K562 (cell line): ENCODE measurements around the gene ZNF709. TPM values are rescaled to one million over a fixed set of nuclear protein-coding genes. Genes with fewer than 3 reads are reported as not detected.

Source experiments
- polyA plus RNA-seq, 8 experiments: library from polyadenylated mRNA; depleted of rRNA in 4 of 8; stranded (reverse) in 5 of 8; unstranded in 3 of 8; fragments of >200 nt; fragmentation: Nextera tagmentation in 2 of 8; fragmentation: Illumina TruSeq in 1 of 8; extraction: Ambion mirVana in 2 of 8; extraction: Trizol in 1 of 8; gene quantifications; 2 replicates each; pipeline versions ENCODE4 v1.2.1 to v1.2.3, GENCODE V29; 2011 to 2014; ENCODE audit warnings: inconsistent platforms in 1 of 8, missing spikeins in 1 of 8
- small RNA-seq: library from RNA; depleted of rRNA; stranded (forward); fragments of <200 nt; gene quantifications from one replicate; pipeline ENCODE3, GENCODE V24; 2014
- total RNA-seq, 7 experiments: library from RNA; depleted of rRNA in 6 of 7; stranded (reverse); fragments of >200 nt in 6 of 7; fragmentation: Illumina TruSeq in 2 of 7; extraction: Trizol in 2 of 7; gene quantifications; 2 replicates each; pipeline versions ENCODE4 v1.2.1 to v1.2.3, GENCODE V29; 2011 to 2021; ENCODE audit warnings: low replicate concordance in 1 of 7

The ZNF709 gene
- total and polyA plus RNA-seq, 9 of the 15 experiments (the other 6 are each of a cell fraction or from before 2014, with no cell fraction given), result 0.07 to 0.69 (median 0.18) TPM

Small RNA genes lying within 50 kb of the gene (small RNA-seq; reads per million reads assigned to genes)
- not detected for gene MTCO1P27
- not detected for gene PPIAP20

Other genes with a start within 250 kb of the ZNF709 start
Only the 7 nearest of the 15 such genes appear.
- 0.73 and 0.98 TPM in 2 replicates for gene ZNF563, start 151.2 kb downstream of the ZNF709 start, total RNA-seq (2014; rRNA removed)
- gene ZNF563, start 151.2 kb downstream of the ZNF709 start, total RNA-seq (2014; rRNA removed; fragmentation: Illumina TruSeq; extraction: Trizol), result 1.2 and 1.3 TPM in 2 replicates
- 1.6 and 1.7 TPM in 2 replicates for gene ZNF563, start 151.2 kb downstream of the ZNF709 start, total RNA-seq (2015; rRNA removed; fragmentation: Illumina TruSeq; extraction: Trizol)
- gene ZNF563, start 151.2 kb downstream of the ZNF709 start, total RNA-seq (2021), result 0.69 and 1.5 TPM in 2 replicates
- gene ZNF563, start 151.2 kb downstream of the ZNF709 start, polyA plus RNA-seq (2011; rRNA removed), result 0.57 and 0.67 TPM in 2 replicates
- gene ZNF563, start 151.2 kb downstream of the ZNF709 start, polyA plus RNA-seq (2014; fragmentation: Illumina TruSeq; extraction: Trizol), result 1.1 and 1.3 TPM in 2 replicates
- gene ZNF563, start 151.2 kb downstream of the ZNF709 start, polyA plus RNA-seq (2014; fragmentation: Nextera tagmentation; extraction: Ambion mirVana), result under 1 TPM; 0.37 to 0.74 TPM
- gene ZNF563, start 151.2 kb downstream of the ZNF709 start, polyA plus RNA-seq (2014; rRNA removed), result 1.00 and 2.9 TPM in 2 replicates
- 3.9 and 5.2 TPM in 2 replicates for gene ZNF442, start 119.1 kb downstream of the ZNF709 start, total RNA-seq (2014; rRNA removed)
- 7.0 and 7.1 TPM in 2 replicates for gene ZNF442, start 119.1 kb downstream of the ZNF709 start, total RNA-seq (2014; rRNA removed; fragmentation: Illumina TruSeq; extraction: Trizol)
- gene ZNF442, start 119.1 kb downstream of the ZNF709 start, total RNA-seq (2015; rRNA removed; fragmentation: Illumina TruSeq; extraction: Trizol), result 4.9 and 5.5 TPM in 2 replicates
- gene ZNF442, start 119.1 kb downstream of the ZNF709 start, total RNA-seq (2021), result 3.4 and 4.1 TPM in 2 replicates
- gene ZNF442, start 119.1 kb downstream of the ZNF709 start, polyA plus RNA-seq (2011; rRNA removed), result 4.7 and 5.2 TPM in 2 replicates
- 2.5 TPM in 2 replicates for gene ZNF442, start 119.1 kb downstream of the ZNF709 start, polyA plus RNA-seq (2014; fragmentation: Illumina TruSeq; extraction: Trizol)
- gene ZNF442, start 119.1 kb downstream of the ZNF709 start, polyA plus RNA-seq (2014; fragmentation: Nextera tagmentation; extraction: Ambion mirVana), result 1 to 10 TPM; 3.1 to 5.5 TPM
- gene ZNF442, start 119.1 kb downstream of the ZNF709 start, polyA plus RNA-seq (2014; rRNA removed), result 1.7 and 2.6 TPM in 2 replicates
- gene ZNF799, start 83.5 kb downstream of the ZNF709 start, total RNA-seq (2014; rRNA removed), result 2.7 and 3.2 TPM in 2 replicates
- 4.6 TPM in 2 replicates for gene ZNF799, start 83.5 kb downstream of the ZNF709 start, total RNA-seq (2014; rRNA removed; fragmentation: Illumina TruSeq; extraction: Trizol)
- gene ZNF799, start 83.5 kb downstream of the ZNF709 start, total RNA-seq (2015; rRNA removed; fragmentation: Illumina TruSeq; extraction: Trizol), result 4.5 and 5.5 TPM in 2 replicates
- 2.9 and 3.6 TPM in 2 replicates for gene ZNF799, start 83.5 kb downstream of the ZNF709 start, total RNA-seq (2021)
- gene ZNF799, start 83.5 kb downstream of the ZNF709 start, polyA plus RNA-seq (2011; rRNA removed), result 3.4 and 4.5 TPM in 2 replicates
- gene ZNF799, start 83.5 kb downstream of the ZNF709 start, polyA plus RNA-seq (2014; fragmentation: Illumina TruSeq; extraction: Trizol), result 2.7 and 3.1 TPM in 2 replicates
- gene ZNF799, start 83.5 kb downstream of the ZNF709 start, polyA plus RNA-seq (2014; fragmentation: Nextera tagmentation; extraction: Ambion mirVana), result 1 to 10 TPM in 1 of 2 experiments, under 1 TPM in 1; 0.63 to 2.2 TPM
- 1.6 and 2.1 TPM in 2 replicates for gene ZNF799, start 83.5 kb downstream of the ZNF709 start, polyA plus RNA-seq (2014; rRNA removed)
- 1.4 and 1.7 TPM in 2 replicates for gene ZNF443, start 43.8 kb downstream of the ZNF709 start, total RNA-seq (2014; rRNA removed)
- 4.9 and 5.2 TPM in 2 replicates for gene ZNF443, start 43.8 kb downstream of the ZNF709 start, total RNA-seq (2014; rRNA removed; fragmentation: Illumina TruSeq; extraction: Trizol)
- gene ZNF443, start 43.8 kb downstream of the ZNF709 start, total RNA-seq (2015; rRNA removed; fragmentation: Illumina TruSeq; extraction: Trizol), result 3.8 and 4.1 TPM in 2 replicates
- gene ZNF443, start 43.8 kb downstream of the ZNF709 start, total RNA-seq (2021), result 2.2 and 2.8 TPM in 2 replicates
- 3.2 and 4.1 TPM in 2 replicates for gene ZNF443, start 43.8 kb downstream of the ZNF709 start, polyA plus RNA-seq (2011; rRNA removed)
- 2.1 and 2.5 TPM in 2 replicates for gene ZNF443, start 43.8 kb downstream of the ZNF709 start, polyA plus RNA-seq (2014; fragmentation: Illumina TruSeq; extraction: Trizol)
- 1 to 10 TPM; 2.0 to 4.0 TPM for gene ZNF443, start 43.8 kb downstream of the ZNF709 start, polyA plus RNA-seq (2014; fragmentation: Nextera tagmentation; extraction: Ambion mirVana)
- 0.77 and 1.5 TPM in 2 replicates for gene ZNF443, start 43.8 kb downstream of the ZNF709 start, polyA plus RNA-seq (2014; rRNA removed)
- 5.2 and 6.7 TPM in 2 replicates for gene ZNF564, start 66.7 kb upstream of the ZNF709 start, total RNA-seq (2014; rRNA removed)
- 7.0 and 10.8 TPM in 2 replicates for gene ZNF564, start 66.7 kb upstream of the ZNF709 start, total RNA-seq (2014; rRNA removed; fragmentation: Illumina TruSeq; extraction: Trizol)
- 6.1 and 6.4 TPM in 2 replicates for gene ZNF564, start 66.7 kb upstream of the ZNF709 start, total RNA-seq (2015; rRNA removed; fragmentation: Illumina TruSeq; extraction: Trizol)
- 6.0 and 8.1 TPM in 2 replicates for gene ZNF564, start 66.7 kb upstream of the ZNF709 start, total RNA-seq (2021)
- gene ZNF564, start 66.7 kb upstream of the ZNF709 start, polyA plus RNA-seq (2011; rRNA removed), result 4.5 and 5.4 TPM in 2 replicates
- 5.1 TPM in 2 replicates for gene ZNF564, start 66.7 kb upstream of the ZNF709 start, polyA plus RNA-seq (2014; fragmentation: Illumina TruSeq; extraction: Trizol)
- 1 to 10 TPM; 1.4 to 2.1 TPM for gene ZNF564, start 66.7 kb upstream of the ZNF709 start, polyA plus RNA-seq (2014; fragmentation: Nextera tagmentation; extraction: Ambion mirVana)
- gene ZNF564, start 66.7 kb upstream of the ZNF709 start, polyA plus RNA-seq (2014; rRNA removed), result 4.0 and 5.6 TPM in 2 replicates
- gene ZNF490, start 126.0 kb upstream of the ZNF709 start, total RNA-seq (2014; rRNA removed), result 4.5 and 6.2 TPM in 2 replicates
- 8.0 and 8.3 TPM in 2 replicates for gene ZNF490, start 126.0 kb upstream of the ZNF709 start, total RNA-seq (2014; rRNA removed; fragmentation: Illumina TruSeq; extraction: Trizol)
- gene ZNF490, start 126.0 kb upstream of the ZNF709 start, total RNA-seq (2015; rRNA removed; fragmentation: Illumina TruSeq; extraction: Trizol), result 5.1 and 6.2 TPM in 2 replicates
- gene ZNF490, start 126.0 kb upstream of the ZNF709 start, total RNA-seq (2021), result 6.7 and 7.1 TPM in 2 replicates
- gene ZNF490, start 126.0 kb upstream of the ZNF709 start, polyA plus RNA-seq (2011; rRNA removed), result 3.2 and 4.4 TPM in 2 replicates
- gene ZNF490, start 126.0 kb upstream of the ZNF709 start, polyA plus RNA-seq (2014; fragmentation: Illumina TruSeq; extraction: Trizol), result 2.4 TPM in 2 replicates
- gene ZNF490, start 126.0 kb upstream of the ZNF709 start, polyA plus RNA-seq (2014; fragmentation: Nextera tagmentation; extraction: Ambion mirVana), result 1 to 10 TPM in 1 of 2 experiments, under 1 TPM in 1; 0.90 to 1.5 TPM
- 1.9 and 2.2 TPM in 2 replicates for gene ZNF490, start 126.0 kb upstream of the ZNF709 start, polyA plus RNA-seq (2014; rRNA removed)
- gene ZNF791, start 126.1 kb upstream of the ZNF709 start, total RNA-seq (2014; rRNA removed), result 8.9 and 9.6 TPM in 2 replicates
- 17.4 TPM in 2 replicates for gene ZNF791, start 126.1 kb upstream of the ZNF709 start, total RNA-seq (2014; rRNA removed; fragmentation: Illumina TruSeq; extraction: Trizol)
- gene ZNF791, start 126.1 kb upstream of the ZNF709 start, total RNA-seq (2015; rRNA removed; fragmentation: Illumina TruSeq; extraction: Trizol), result 11.7 and 14.4 TPM in 2 replicates
- 12.0 and 13.2 TPM in 2 replicates for gene ZNF791, start 126.1 kb upstream of the ZNF709 start, total RNA-seq (2021)
- 15.8 and 16.9 TPM in 2 replicates for gene ZNF791, start 126.1 kb upstream of the ZNF709 start, polyA plus RNA-seq (2011; rRNA removed)
- 18.9 and 22.7 TPM in 2 replicates for gene ZNF791, start 126.1 kb upstream of the ZNF709 start, polyA plus RNA-seq (2014; fragmentation: Illumina TruSeq; extraction: Trizol)
- 10 to 100 TPM in 1 of 2 experiments, 1 to 10 TPM in 1; 7.8 to 13.1 TPM for gene ZNF791, start 126.1 kb upstream of the ZNF709 start, polyA plus RNA-seq (2014; fragmentation: Nextera tagmentation; extraction: Ambion mirVana)
- 8.2 and 11.9 TPM in 2 replicates for gene ZNF791, start 126.1 kb upstream of the ZNF709 start, polyA plus RNA-seq (2014; rRNA removed)